K562 (cell line): ENCODE data around the gene FAM151A. TPM values are rescaled to one million over a fixed set of nuclear protein-coding genes. Genes with fewer than 3 reads are reported as not detected.

Experiments
- ATAC-seq: fragments of 200-7000 bp; cut with Tn5 transposase; 3 replicates; pipeline ENCODE4 v1.9.1; 2020; ENCODE audit warnings: moderate library complexity
- BruUV-seq: library from RNA; stranded (reverse); fragments of 400-500 nt; replicated peaks from 2 replicates; lab custom pipeline; 2021; lab: Mats Ljungman, UMichigan
- CTCF ChIA-PET: fragments of 300-600 bp; formaldehyde crosslinking; extraction: SDS; loops from one replicate; lab custom pipeline; 2021; ENCODE audit warnings: low intra/inter-chr PET ratio; lab: Yijun Ruan, JAX
- POLR2A ChIA-PET: fragments of 300-600, 350-650 bp; sonication (Branson Sonifier 250); formaldehyde crosslinking; extraction: SDS; loops from one replicate; lab custom pipeline; 2021; ENCODE audit warnings: antibody characterized with exemption, inconsistent platforms; lab: Yijun Ruan, JAX
- DNase-seq, 4 experiments: peaks; one replicate each; pipeline versions ENCODE4 v3.0.0 to v3.0.0-alpha.2; 2011 to 2018; ENCODE audit warnings: low spot score in 3 of 4, mixed read lengths in 3 of 4; ENCODE audit errors: extremely low read depth in 1 of 4
- FAIRE-seq: peaks from 2 replicates; lab custom pipeline; 2011; peaks lifted over from hg19 to GRCh38; lab: Jason Lieb, UNC
- H2AFZ ChIP-seq: 2 replicates; pipeline ENCODE4 v1.6.0; 2011; ENCODE audit warnings: low read depth, low read length, control low read depth, inconsistent platforms
- H3K27ac ChIP-seq: fragments of 200-600 bp; 3 replicates; pipeline ENCODE4 v1.8.0; 2011; ENCODE audit warnings: low read depth, mild to moderate bottlenecking, control low read depth, inconsistent platforms, low read length, moderate library complexity, mixed read lengths; ENCODE audit errors: extremely low read depth
- H3K27me3 ChIP-seq, 2 experiments: fragments of 300-600 bp in 1 of 2; 2 replicates in 1 of 2; 3 replicates in 1 of 2; pipeline versions ENCODE4 v1.6.0 to v1.8.0; 2011; ENCODE audit warnings: inconsistent platforms in 2 of 2, low read length in 2 of 2, mild to moderate bottlenecking in 1 of 2, mixed read lengths in 1 of 2, moderate library complexity in 1 of 2; ENCODE audit not compliant: control insufficient read depth in 2 of 2, insufficient read depth in 2 of 2
- H3K36me3 ChIP-seq: fragments of 300-600 bp; 3 replicates; pipeline ENCODE4 v1.8.0; 2011; ENCODE audit warnings: mild to moderate bottlenecking, low read length, inconsistent platforms; ENCODE audit not compliant: control insufficient read depth, insufficient read depth
- H3K4me1 ChIP-seq, 2 experiments: fragments of 200-600 bp in 1 of 2; replicated peaks in 1 of 2; 2 replicates in 1 of 2; 3 replicates in 1 of 2; pipeline versions ENCODE4 v1.5.1 to v1.8.0; 2011; ENCODE audit warnings: inconsistent platforms in 2 of 2, low read length in 2 of 2, mild to moderate bottlenecking in 1 of 2, mixed read lengths in 1 of 2, moderate library complexity in 1 of 2; ENCODE audit not compliant: control insufficient read depth in 2 of 2, insufficient read depth in 2 of 2
- H3K4me2 ChIP-seq: 2 replicates; pipeline ENCODE4 v1.6.1; 2011; ENCODE audit warnings: low read length, control low read depth, inconsistent platforms, mixed read lengths; ENCODE audit not compliant: insufficient read depth
- H3K4me3 ChIP-seq: fragments of 200-600 bp; sonication (generic), shearing (Covaris generic); 2 replicates; pipeline ENCODE4 v1.5.1; 2016; ENCODE audit warnings: control low read depth, inconsistent platforms
- H3K79me2 ChIP-seq: fragments of 200-600 bp; 3 replicates; pipeline ENCODE4 v1.8.0; 2011; ENCODE audit warnings: low read length, inconsistent platforms; ENCODE audit not compliant: control insufficient read depth, insufficient read depth
- H3K9ac ChIP-seq, 2 experiments: 2 replicates each; pipeline versions ENCODE4 v1.6.0 to v1.6.1; 2011; ENCODE audit warnings: low read depth in 2 of 2, low read length in 2 of 2, control low read depth in 1 of 2, inconsistent platforms in 1 of 2, mild to moderate bottlenecking in 1 of 2, mixed read lengths in 1 of 2; ENCODE audit not compliant: insufficient read depth in 1 of 2
- H3K9me1 ChIP-seq: one replicate; pipeline ENCODE4 v1.6.0; 2011; ENCODE audit warnings: inconsistent platforms, mild to moderate bottlenecking, low read length, moderate library complexity; ENCODE audit not compliant: control insufficient read depth, insufficient read depth
- H3K9me3 ChIP-seq: replicated peaks from 2 replicates; pipeline ENCODE4 v1.5.1; 2011; ENCODE audit warnings: low read depth, low read length, inconsistent platforms; ENCODE audit not compliant: control insufficient read depth, insufficient read depth
- H4K20me1 ChIP-seq: replicated peaks from 2 replicates; pipeline ENCODE4 v1.6.1; 2011; ENCODE audit warnings: low read length, inconsistent platforms, mixed read lengths; ENCODE audit not compliant: control insufficient read depth, insufficient read depth
- BCOR ChIP-seq: fragments of 450-650 bp; IDR thresholded peaks from 2 replicates; pipeline ENCODE4 v1.6.1; 2016
- ILF3 ChIP-seq: fragments of 450-650 bp; IDR thresholded peaks from 2 replicates; pipeline ENCODE4 v1.6.1; 2018; ENCODE audit warnings: antibody characterized with exemption, mild to moderate bottlenecking, moderate library complexity, borderline replicate concordance
- PURB ChIP-seq: sonication (generic); formaldehyde crosslinking; IDR thresholded peaks from 2 replicates; pipeline ENCODE4 v1.9.0; 2021; ENCODE audit warnings: low read depth, mild to moderate bottlenecking, missing genetic modification reagents
- RBM25 ChIP-seq: fragments of 200-400 bp; formaldehyde crosslinking; IDR thresholded peaks from 2 replicates; pipeline ENCODE4 v1.6.1; 2018; ENCODE audit warnings: low read length, low read depth, moderate library complexity; ENCODE audit not compliant: severe bottlenecking
- SP1 ChIP-seq: sonication (generic); formaldehyde crosslinking; IDR thresholded peaks from 2 replicates; pipeline ENCODE4 v1.8.1; 2022; ENCODE audit warnings: mild to moderate bottlenecking, missing genetic modification reagents
- ZNF121 ChIP-seq: sonication (generic); formaldehyde crosslinking; conservative IDR thresholded peaks from 2 replicates; pipeline ENCODE4 v1.8.0; 2022; ENCODE audit warnings: missing genetic modification reagents
- ZNF384 ChIP-seq: IDR thresholded peaks from 2 replicates; pipeline ENCODE4 v1.6.1; 2012; ENCODE audit warnings: low read depth, low read length, improper control_type of control experiment
- WGBS: fragments of 100-300 bp; shearing (Covaris generic); methylation state at CpG from one replicate; pipeline ENCODE4 v1.1.6; 2016; ENCODE audit warnings: low coverage, mixed read lengths; ENCODE audit not compliant: insufficient coverage; ENCODE audit errors: missing lambda C conversion rate; 5-methylcytosine and 5-hydroxymethylcytosine counted together
- in situ Hi-C: fragments of 300-500 bp; cut with MboI; formaldehyde crosslinking; loops from 4 replicates; pipeline ENCODE4 v1.15.0; 2018; ENCODE audit warnings: inconsistent platforms, mixed read lengths
- intact Hi-C: fragments of 100-400 bp; cut with micrococcal nuclease; formaldehyde crosslinking; loops from 2 replicates; pipeline ENCODE4 v1.14.2; 2022
- polyA plus RNA-seq, 8 experiments: library from polyadenylated mRNA; depleted of rRNA in 4 of 8; stranded (reverse) in 5 of 8; unstranded in 3 of 8; fragments of >200 nt; fragmentation: Nextera tagmentation in 2 of 8; fragmentation: Illumina TruSeq in 1 of 8; extraction: Ambion mirVana in 2 of 8; extraction: Trizol in 1 of 8; gene quantifications; 2 replicates each; pipeline versions ENCODE4 v1.2.1 to v1.2.3, GENCODE V29; 2011 to 2014; ENCODE audit warnings: inconsistent platforms in 1 of 8, missing spikeins in 1 of 8
- total RNA-seq, 7 experiments: library from RNA; depleted of rRNA in 6 of 7; stranded (reverse); fragments of >200 nt in 6 of 7; fragmentation: Illumina TruSeq in 2 of 7; extraction: Trizol in 2 of 7; gene quantifications; 2 replicates each; pipeline versions ENCODE4 v1.2.1 to v1.2.3, GENCODE V29; 2011 to 2021; ENCODE audit warnings: low replicate concordance in 1 of 7
- TF ChIP-seq, protein P1 (sequence below), 2 experiments: fragments of 450-650 bp in 1 of 2; sonication (generic) in 1 of 2; formaldehyde crosslinking in 1 of 2; IDR thresholded peaks; 2 replicates each; pipeline versions ENCODE4 v1.7.1 to v1.9.0; 2016 to 2022; ENCODE audit warnings: inconsistent platforms in 1 of 2, mild to moderate bottlenecking in 1 of 2, missing genetic modification reagents in 1 of 2

The FAM151A gene
- total and polyA plus RNA-seq, 9 of the 15 experiments (the other 6 are each of a cell fraction or from before 2014, with no cell fraction given): not detected

DNA sequence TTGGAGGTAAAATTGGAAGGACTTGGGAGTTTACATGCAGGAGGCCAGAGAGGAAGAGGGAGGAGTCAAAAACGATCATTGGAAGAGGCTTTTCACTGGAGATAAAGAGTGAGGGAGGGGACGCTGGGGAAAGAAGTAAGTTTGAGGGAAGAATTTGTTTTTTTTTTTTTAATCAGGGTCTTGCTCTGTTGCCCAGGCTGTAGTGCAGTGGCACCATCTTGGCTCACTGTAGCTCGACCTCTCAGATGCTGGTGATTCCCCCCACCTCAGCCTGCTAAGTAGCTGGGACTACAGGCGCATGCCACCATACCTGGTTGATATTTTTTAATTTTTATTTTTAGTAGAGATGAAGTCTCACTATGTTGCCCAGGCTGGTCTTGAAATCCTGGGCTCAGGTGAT is 17.0 kb upstream of the FAM151A start:
- no peak overlapping the region for H3K27ac ChIP-seq
- no peaks in the 10 kb centered on the region; the same call in 1 of the 2 replicates for H3K9me3 ChIP-seq
- peak; percentile 97 for TF ChIP-seq ZNF121 (CRISPR knock-in tag)
- peak; percentile 24 for TF ChIP-seq RBM25
- no peak for TF ChIP-seq SP1 (CRISPR knock-in tag)
- no peak for TF ChIP-seq ILF3
- TF ChIP-seq PURB (CRISPR knock-in tag): no peak
- TF ChIP-seq ZNF384: 0 out of 2 replicates have a peak, but pooled peaks have one; percentile 10
- TF ChIP-seq, protein P1, sequence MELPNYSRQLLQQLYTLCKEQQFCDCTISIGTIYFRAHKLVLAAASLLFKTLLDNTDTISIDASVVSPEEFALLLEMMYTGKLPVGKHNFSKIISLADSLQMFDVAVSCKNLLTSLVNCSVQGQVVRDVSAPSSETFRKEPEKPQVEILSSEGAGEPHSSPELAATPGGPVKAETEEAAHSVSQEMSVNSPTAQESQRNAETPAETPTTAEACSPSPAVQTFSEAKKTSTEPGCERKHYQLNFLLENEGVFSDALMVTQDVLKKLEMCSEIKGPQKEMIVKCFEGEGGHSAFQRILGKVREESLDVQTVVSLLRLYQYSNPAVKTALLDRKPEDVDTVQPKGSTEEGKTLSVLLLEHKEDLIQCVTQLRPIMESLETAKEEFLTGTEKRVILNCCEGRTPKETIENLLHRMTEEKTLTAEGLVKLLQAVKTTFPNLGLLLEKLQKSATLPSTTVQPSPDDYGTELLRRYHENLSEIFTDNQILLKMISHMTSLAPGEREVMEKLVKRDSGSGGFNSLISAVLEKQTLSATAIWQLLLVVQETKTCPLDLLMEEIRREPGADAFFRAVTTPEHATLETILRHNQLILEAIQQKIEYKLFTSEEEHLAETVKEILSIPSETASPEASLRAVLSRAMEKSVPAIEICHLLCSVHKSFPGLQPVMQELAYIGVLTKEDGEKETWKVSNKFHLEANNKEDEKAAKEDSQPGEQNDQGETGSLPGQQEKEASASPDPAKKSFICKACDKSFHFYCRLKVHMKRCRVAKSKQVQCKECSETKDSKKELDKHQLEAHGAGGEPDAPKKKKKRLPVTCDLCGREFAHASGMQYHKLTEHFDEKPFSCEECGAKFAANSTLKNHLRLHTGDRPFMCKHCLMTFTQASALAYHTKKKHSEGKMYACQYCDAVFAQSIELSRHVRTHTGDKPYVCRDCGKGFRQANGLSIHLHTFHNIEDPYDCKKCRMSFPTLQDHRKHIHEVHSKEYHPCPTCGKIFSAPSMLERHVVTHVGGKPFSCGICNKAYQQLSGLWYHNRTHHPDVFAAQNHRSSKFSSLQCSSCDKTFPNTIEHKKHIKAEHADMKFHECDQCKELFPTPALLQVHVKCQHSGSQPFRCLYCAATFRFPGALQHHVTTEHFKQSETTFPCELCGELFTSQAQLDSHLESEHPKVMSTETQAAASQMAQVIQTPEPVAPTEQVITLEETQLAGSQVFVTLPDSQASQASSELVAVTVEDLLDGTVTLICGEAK (IDR thresholded peaks at IDR 0.05): no peak
- TF ChIP-seq, protein P1 (CRISPR knock-in tag; IDR thresholded peaks at IDR 0.05): no peak
- peak; percentile 54; the same call in 1 of the 2 replicates for TF ChIP-seq BCOR
- in situ Hi-C loops: no loop called here
- peaks cover 5 to 15% of the 10 kb centered on the region in 2 experiments for H3K4me1 ChIP-seq
- no peaks in the 10 kb centered on the region for H3K27me3 ChIP-seq
- FAIRE-seq (peak; percentile 37), ATAC-seq (peak; percentile 43; the same call in 2 of the 3 replicates), DNase-seq (peak in 1 of 4 experiments; percentile 46)
- ChIA-PET CTCF (interaction anchor here (0.6 kb wide), 1 partner anchor 726 kb away, joined by 3 read pairs; no protein-coding TSS in a partner anchor), POLR2A (interaction anchor here (0.6 to 1.6 kb wide), 5 partner anchors 8 to 22 kb away, joined by 3 to 4 read pairs (median 3); no protein-coding TSS in a partner anchor)
- BruUV-seq: no TSS peak
- H4K20me1 ChIP-seq: no peaks in the 10 kb centered on the region
- H3K4me2 ChIP-seq: no peak overlapping the region; the same call in 1 of the 2 replicates
- H3K9ac ChIP-seq: peak overlapping the region; percentile 1 to 33; a peak in 1 of 4 replicates
- peak overlapping the region; percentile 86 for H2AFZ ChIP-seq
- no peak overlapping the region for H3K4me3 ChIP-seq
- H3K36me3 ChIP-seq: no peaks in the 10 kb centered on the region
- no peaks in the 10 kb centered on the region for H3K9me1 ChIP-seq
- 11% methylated on average over 4 of the region's 4 CpGs for WGBS
- no peaks in the 10 kb centered on the region for H3K79me2 ChIP-seq
- intact Hi-C loops: no loop called here
